ENCODE data around the gene LGALS1.
"Not testable (repeated sequence)": the region's sequence is repeated elsewhere in the genome, so short reads cannot be mapped to it uniquely, and the experiment has no call there.

LGALS1 gene

GRCh38 chr22:37692627-37693285 is 17.3 kb downstream of the LGALS1 start:
- DNase-seq: no peak

DNA sequence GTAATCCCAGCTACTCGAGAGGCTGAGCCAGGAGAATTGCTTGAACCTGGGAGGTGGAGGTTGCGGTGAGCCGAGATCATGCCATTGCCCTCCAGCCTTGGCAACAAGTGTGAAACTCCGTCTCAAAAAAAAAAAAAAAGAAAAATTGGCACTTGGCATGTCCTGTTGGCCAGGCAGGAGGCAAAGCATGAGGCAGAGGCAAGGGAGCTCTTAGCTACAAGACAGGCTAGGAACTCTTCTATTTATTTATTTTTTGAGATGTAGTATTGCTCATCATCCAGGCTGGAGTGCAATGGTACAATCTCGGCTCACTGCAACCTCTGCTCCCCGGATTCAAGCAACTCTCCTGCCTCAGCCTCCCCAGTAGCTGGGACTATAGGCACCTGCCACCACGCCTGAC is 18.7 kb downstream of the LGALS1 start:
- not testable (repeated sequence) for DNase-seq

- not testable (repeated sequence) for DNase-seq
Measured at GRCh38 chr22:37696260-37696656, 20.8 kb downstream of the LGALS1 start.

DNA sequence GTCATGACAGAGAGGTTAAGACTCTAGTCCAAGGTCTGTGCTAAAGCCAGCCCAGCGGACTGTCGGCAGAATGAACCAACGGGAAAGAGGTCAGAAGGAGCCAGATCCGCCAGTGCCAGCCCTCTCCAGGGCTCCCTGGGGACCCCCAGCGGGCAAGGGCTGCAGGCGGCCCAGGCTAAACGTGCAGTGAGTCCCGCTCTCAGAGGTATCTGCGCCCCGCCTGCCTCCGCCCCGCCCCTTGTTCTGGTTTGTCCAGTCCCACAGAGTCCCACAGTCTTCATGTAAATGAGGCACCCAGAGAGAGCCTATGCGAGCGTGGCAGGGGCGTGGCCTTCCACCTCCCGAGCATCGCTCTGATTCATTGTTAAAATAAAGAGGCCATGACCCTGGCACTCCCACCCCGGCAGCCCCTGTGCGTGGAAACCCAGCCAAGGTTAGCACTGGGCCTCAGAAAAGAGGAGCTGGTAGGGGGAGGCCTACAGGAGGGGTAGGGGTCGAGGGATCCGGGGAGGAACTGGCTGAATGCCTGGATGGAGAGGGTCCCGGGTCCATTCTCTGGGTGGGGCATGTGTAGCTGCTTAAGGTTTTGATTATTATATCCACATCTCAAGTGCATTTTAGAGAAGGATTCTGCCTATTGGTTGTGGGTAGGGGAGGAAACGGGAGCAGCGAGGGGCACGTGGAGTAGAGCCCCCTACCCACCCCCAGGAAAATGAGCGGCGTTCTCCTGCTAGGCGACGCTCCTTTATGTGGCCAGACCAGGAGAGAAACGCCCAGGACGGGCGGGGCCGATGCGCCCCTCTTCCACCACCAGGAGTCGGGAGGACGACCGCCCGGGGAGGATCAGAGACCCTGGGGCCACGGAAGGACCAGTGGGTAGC is 21.5 kb downstream of the LGALS1 start, which contains the start of gene TRIOBP:
TRIOBP (plus strand) TSS at position 392 of the 881 bp plus-strand sequence. CDS start 4,318 bp downstream, outside the sequence.
- DNase-seq: peak; percentile 94

DNA sequence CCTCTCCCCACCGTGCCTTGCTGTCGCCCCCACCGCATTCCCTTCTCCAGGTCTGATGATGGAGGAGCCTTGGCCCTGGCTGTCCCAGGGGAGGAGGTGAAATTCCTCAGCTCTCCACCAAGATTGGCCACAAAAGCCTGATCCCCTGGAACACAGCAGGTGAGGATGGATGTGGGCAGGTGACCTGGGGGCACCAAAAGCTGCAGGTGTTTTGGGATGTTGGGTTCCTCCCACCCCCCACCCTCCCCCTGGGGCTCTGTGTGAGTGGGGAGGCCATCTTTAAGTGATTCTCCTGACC is 22.1 kb downstream of the LGALS1 start:
- no peak for DNase-seq

- no peak for DNase-seq
Measured at GRCh38 chr22:37701141-37701786, 25.8 kb downstream of the LGALS1 start.

GRCh38 chr22:37703906-37704305 is 28.5 kb downstream of the LGALS1 start:
- DNase-seq: no peak

DNA sequence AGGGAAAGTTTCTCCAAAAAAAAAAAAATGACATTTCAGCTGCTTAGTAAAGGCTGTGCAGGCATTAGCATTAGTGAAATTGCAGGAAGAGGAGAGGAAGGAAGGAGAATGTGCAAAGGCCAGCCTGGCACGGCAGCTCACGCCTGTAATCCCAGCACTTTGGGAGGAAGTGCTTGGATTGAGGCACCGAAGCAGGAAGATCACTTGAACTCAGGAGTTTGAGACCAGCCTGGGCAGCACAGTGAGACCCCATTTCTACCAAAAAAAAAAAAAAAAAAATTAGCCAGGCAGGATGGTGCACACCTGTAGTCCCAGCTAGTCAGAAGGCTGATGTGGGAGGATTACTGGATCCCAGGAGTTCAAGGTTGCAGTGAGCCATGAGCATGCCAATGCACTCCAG is 29.2 kb downstream of the LGALS1 start:
- DNase-seq: no peak

- DNase-seq: no peak
Measured at GRCh38 chr22:37705205-37705604, 29.8 kb downstream of the LGALS1 start.

DNA sequence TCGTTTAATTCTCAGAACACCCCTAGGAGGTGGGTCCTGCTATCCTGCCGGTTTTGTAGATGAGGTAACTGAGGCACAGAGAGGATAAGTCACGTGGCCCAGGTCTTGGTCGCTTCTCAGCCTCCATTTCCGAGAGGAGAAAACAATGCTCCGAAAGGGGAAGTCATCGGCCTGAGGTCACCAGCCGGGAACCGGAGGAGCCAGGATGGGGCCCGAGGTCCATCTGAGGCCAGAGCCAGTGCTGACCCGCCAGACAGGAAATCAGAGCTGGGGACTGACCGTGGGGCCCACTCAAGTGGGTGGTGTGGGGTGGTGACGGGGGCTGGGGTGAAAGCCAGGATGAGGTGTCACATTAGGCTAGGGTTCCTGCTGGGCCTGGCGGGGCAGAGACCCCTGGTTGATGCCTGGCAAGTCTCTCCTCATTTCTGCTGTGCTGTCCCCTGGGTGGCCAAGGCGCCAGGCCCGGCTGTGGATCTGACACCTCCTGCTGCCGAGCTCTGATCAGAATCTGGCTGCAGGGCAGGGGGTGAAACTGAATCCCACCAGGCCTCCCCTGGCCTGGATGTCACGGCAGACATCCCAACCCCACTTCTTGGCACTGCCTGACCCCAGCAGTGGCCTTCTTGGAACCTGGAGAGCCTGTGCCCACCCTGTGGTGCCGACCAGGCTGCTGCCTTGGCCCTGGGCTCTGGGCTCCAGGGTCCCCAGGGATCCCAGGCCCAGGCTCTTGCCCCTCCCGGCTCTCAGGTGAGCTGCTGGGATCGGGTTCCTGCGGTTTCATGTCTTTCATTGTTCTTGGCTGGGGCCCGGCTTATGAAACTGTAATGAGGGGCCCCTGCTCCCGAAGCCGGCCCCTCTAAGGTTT is 33.4 kb downstream of the LGALS1 start:
- DNase-seq: no peak

- no peak for DNase-seq
Measured at GRCh38 chr22:37709445-37709765, 34.0 kb downstream of the LGALS1 start.

- DNase-seq: no peak
Measured at GRCh38 chr22:37710675-37711074, 35.2 kb downstream of the LGALS1 start.

GRCh38 chr22:37711490-37711889 is 36.1 kb downstream of the LGALS1 start:
- DNase-seq: no peak

DNA sequence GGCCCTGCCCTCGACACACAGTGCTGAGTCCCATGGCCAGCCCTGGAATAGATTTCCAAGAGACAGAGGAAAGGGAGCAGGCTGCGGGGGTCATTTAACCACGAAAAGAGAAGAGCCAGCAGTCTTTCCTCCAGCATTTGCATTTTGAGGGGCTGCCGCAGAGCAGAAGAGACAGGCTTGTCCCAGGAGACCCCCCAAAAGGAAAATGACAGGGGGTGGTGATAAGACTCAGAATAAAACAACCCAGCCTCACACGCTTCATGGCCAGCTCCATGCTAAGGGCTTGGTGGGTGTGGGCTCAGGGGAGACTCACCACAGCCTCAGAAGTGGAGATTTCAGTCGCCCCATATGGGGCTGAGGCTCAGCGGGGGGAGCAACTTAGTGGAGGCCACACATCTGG is 38.3 kb downstream of the LGALS1 start:
- no peak for DNase-seq

DNA sequence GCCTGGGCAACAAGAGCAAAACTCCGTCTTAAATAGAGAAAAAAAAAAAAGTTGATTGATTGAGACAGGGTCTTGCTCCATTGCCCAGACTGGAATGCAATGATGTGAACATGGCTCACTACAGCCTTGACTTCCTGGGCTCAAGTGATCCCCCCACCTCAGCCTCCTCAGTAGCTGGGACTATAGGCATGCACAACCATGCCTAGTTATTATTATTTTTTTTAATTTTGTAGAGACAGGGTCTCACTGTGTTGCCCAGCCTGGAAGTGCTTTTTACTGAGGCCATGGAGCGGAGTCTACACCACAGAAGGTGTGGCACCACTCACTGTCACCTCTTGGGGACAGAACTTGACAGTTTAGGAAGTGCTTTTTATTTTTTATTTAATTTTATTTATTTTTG is 39.2 kb downstream of the LGALS1 start:
- no peak for DNase-seq

- no peak for DNase-seq
Measured at GRCh38 chr22:37715760-37716159, 40.3 kb downstream of the LGALS1 start.

DNA sequence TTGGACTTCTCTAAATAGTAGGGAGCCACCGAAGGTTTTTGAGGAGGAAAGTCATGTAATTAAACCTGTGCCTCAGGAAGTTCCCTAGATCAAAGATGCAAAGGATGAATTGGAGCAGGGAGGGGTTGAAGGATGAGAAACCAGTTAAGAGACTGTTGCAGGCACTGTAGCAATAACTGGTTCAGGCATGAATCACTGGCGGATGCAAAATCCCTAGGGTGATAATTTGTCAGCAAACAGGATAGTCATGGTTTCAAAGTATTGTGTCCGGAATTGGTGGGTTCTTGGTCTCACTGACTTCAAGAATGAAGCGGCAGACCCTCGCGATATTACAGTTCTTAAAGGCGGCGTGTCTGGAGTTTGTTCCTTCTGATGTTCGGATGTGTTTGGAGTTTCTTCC is 41.3 kb downstream of the LGALS1 start:
- DNase-seq: no peak

GRCh38 chr22:37717235-37717634 is 41.8 kb downstream of the LGALS1 start:
- not testable (repeated sequence) for DNase-seq

GRCh38 chr22:37717746-37718305 is 42.4 kb downstream of the LGALS1 start:
- DNase-seq: not testable (repeated sequence)

- no peak for DNase-seq
Measured at GRCh38 chr22:37725551-37726240, 50.3 kb downstream of the LGALS1 start.

GRCh38 chr22:37726241-37726887 is 50.9 kb downstream of the LGALS1 start:
- no peak for DNase-seq

DNA sequence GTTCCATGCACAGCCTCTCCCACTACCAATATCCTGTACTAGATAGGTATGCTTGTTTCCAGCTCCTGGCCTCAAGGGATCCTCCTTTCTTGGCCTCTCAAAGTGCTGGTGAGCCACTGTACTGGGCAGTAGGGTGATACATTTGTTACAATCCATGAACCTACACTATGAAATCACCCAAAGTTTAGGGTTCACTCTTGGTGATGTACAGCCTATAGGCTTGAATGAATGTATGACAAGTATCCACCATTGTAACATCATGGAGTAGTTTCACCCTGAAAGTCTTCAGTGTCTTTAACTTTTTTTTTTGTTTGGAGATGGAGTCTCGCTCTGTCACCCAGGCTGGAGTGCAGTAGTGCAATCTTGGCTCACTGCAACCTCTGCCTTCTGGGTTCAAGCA is 53.2 kb downstream of the LGALS1 start:
- DNase-seq: no peak

Data from NCI-H1694 treated with DMSO at 0.1 percent for 48 hours (cell line).